Suppressor macrophage treated with lipopolysaccharide for 4 hours (primary cell): ENCODE measurements around the gene DENND4B.
"Not testable (repeated sequence)": the region's sequence is repeated elsewhere in the genome, so short reads cannot be mapped to it uniquely, and the experiment has no call there.

Experiments used
- DNase-seq: peaks from one replicate; pipeline ENCODE4 v3.0.0-alpha.2; 2020

DENND4B gene

DNA sequence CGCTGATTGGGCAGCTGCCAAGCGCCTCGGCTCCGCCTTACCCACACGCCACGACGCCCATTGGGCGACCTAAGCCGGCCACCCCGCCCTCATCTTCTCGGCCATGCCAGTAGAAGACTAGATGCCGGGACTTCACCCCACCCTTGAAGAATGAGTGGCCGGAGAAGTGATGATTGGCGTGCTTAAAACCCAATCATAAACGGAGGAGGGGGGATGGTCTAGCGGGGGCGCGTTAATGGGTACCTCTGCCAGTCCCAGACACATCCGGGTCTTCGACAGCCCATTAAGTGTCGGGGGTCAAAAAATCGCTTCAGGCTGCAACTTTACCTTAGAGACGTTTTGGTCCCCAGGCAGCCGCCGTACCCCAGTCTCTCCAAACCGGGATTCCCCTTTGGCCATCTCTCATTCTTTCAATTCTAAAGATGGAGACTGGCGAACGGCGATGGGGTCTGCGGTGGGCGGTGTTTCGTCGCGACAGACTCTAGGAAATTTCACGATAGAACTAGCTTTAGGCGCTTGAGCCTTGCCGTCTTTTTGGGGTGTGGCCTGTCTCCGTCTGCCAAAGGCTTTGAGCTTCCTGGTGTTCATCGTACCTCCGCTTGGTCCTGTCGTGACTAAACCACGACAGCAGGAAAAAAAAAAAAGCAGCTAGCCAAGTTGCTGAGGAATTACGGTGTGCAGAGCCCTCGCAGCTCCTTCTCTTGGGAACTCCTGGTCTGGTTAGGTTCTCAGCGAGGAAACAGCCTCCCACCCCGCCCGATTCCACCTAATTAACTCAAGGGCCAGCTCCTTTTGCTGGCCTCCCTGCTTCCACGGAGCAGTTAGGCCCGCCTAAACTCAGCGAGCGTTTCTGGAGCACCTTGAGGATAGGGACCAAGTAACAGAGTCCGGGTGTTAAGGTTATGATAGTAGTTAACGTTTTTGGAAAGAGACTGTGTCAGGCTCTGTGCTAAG, 23.3 kb downstream of the DENND4B start, which contains the start of gene GATAD2B:
GATAD2B (minus strand) TSS at position 1 of the 954 bp plus-strand sequence. CDS start 94,625 bp downstream, outside the sequence.
- peak; percentile 100 for DNase-seq

DNA sequence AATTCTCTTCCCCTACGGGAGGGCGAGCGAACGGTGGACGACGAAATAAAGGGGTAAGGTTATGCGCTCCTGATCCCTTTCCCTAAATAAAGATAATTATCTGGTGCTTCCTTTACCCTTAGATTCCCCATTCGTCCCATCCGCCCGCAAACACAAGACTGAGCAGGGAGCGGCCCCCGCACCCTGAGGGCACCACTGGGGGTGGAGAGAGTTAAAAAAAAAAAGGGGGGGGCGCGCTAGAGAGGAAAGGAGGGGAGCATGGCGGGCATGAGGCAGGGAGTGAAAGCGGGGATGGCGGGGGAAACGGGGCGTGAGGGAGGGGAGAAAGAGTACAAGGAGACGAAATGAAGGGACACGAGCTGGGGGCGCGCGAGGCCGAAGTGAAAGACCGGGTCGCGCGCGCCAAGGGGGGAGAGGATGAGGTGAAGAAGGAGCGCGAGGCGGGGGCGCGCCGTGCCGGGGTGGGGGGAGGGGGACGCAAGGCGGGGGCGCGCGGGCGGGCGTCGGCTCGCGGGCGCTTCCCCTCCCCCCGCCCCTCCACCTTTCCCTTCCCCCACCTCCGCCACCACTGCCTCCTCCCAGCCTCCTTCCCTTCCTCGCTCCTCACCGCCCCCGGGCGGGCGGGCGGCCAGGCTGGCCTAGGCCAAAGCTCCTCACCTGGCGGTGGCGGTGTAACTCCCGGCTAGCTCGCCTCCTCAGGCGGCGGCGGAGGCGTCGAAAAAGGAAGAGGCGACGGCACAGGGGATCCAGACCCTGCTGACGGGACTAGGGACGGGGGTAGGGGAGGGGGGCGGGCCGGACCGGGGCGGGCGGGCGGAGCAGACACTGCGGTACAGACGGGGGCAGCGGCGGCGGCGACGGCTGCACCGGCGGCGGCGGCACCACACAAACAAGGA, 24.2 kb downstream of the DENND4B start:
- DNase-seq: peak; percentile 27

DNA sequence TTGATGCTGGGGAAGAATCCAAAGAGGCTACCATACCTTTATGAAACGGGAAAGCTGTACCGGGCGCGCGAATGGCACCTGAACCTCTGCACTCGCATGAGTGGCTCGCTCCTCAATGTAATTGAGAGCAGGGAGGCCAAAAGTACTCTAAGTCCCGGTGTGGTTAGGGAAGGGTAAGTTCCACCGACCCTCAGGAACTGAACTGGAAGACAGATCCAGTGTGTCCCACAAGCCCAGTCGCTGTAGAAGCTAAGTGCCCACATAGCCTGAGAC, 24.8 kb downstream of the DENND4B start:
- no peak for DNase-seq

GRCh38 chr1:153921080-153921802, 25.3 kb downstream of the DENND4B start:
- DNase-seq: no peak

GRCh38 chr1:153919876-153920852, 26.4 kb downstream of the DENND4B start:
- peak; percentile 22 for DNase-seq

- no peak for DNase-seq
Observed at GRCh38 chr1:153916297-153916696, 30.2 kb downstream of the DENND4B start.

GRCh38 chr1:153912349-153912748, 34.2 kb downstream of the DENND4B start:
- no peak for DNase-seq

DNA sequence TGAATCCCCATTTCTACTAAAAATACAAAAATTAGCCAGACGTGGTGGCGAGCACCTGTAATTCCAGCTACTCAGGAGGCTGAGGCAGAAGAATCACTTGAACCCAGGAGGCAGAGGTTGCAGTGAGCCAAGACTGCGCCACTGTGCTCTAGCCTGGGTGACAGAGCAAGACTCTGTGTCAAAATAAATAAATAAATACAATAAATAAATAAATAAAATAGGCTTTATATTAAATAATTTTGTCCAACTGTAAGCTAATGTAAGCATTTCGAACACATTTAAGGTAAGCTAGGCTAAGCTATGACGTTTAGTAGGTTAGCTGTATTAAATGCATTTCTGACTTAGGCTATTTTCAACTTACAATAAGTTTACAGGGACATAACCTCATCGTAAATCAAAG, 36.0 kb downstream of the DENND4B start:
- DNase-seq: not testable (repeated sequence)

GRCh38 chr1:153908071-153908470, 38.4 kb downstream of the DENND4B start:
- DNase-seq: no peak

DNA sequence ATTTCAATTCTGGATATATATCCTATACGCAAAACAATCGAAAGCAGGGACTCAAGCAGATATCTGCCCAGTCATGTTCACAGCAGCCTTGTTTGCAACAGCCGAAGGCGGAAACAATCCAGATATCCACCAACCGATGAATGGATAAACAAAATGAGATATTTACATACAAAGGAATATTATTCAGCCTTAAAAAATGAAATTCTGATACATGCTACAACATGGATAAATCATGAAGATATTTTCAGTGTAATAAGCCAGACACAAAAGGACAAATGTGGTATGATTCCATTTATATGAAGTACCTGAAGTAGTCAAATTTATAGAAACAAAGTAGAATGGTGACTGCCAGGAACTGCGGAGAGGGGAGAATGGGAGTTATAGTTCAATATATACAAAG, 39.4 kb downstream of the DENND4B start:
- DNase-seq: no peak

DNA sequence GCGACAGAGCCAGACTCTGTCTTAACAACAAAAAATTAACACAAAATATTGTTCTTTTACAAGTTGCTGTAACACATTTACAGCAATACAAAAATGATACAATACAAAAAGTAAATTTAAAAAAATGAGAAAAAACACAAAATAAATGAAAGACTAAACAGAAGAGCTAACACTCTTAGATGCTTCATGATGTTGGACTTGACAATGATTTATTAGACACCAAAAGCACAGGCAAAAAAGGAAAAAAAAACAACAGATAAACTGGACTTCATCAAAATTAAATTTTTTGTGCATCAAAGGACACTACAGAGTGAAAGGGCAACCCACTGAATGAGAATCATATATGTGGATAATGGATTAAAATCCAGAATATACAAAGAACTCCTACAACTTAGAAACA, 40.1 kb downstream of the DENND4B start:
- no peak for DNase-seq

GRCh38 chr1:153905908-153906307, 40.6 kb downstream of the DENND4B start:
- not testable (repeated sequence) for DNase-seq

DNA sequence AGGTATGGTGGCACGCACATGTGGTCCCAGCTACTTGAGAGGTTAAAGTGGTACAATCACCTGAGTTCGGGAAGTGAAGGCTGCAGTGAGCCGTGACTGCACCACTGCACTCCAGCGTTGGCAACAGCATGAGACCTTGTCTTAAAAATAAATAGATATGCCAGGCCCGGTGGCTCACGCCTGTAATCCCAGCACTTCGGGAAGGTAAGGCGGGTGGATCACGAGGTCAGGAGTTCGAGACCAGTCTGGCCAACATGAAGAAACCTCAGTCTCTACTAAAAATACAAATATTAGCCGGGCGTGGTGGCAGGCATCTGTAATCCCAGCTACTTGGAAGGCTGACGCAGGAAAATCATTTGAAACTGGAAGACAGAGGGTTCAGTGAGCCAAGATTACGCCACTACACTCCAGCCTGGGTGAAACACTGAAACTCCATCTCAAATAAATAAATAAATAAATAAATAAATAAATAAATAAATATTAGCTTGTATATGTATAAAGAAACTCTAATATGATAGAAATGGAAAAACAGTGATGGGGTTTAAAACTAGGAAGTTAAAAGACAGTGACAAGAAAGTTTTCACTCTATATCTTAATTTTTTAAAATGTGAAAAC, 42.6 kb downstream of the DENND4B start:
- DNase-seq: no peak

- DNase-seq: no peak
Observed at GRCh38 chr1:153899509-153899908, 47.0 kb downstream of the DENND4B start.

GRCh38 chr1:153895866-153896265, 50.7 kb downstream of the DENND4B start:
- not testable (repeated sequence) for DNase-seq

- not testable (repeated sequence) for DNase-seq
Observed at GRCh38 chr1:153891042-153891441, 55.5 kb downstream of the DENND4B start.

- peak; percentile 70 for DNase-seq
Observed at GRCh38 chr1:153888533-153888932, 58.0 kb downstream of the DENND4B start.

DNA sequence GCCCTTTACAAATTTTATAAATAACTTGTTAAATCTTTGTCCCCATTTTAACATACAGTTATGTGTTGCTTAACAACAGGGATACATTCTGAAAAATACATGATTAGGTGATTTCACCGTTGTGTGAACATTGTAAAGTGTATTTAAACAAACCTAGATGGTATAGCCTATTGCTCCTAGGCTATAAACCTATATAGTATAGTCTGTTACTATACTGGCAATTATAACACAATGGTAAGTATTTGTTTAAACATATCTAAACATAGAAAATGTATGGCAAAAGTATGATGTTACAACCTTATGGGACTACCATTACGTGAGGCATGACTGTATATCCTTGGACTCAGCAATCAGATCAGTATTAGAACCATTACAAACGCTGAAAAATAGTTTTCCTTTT, 60.4 kb downstream of the DENND4B start:
- DNase-seq: no peak

- DNase-seq: no peak
Observed at GRCh38 chr1:153883223-153883622, 63.3 kb downstream of the DENND4B start.

DNA sequence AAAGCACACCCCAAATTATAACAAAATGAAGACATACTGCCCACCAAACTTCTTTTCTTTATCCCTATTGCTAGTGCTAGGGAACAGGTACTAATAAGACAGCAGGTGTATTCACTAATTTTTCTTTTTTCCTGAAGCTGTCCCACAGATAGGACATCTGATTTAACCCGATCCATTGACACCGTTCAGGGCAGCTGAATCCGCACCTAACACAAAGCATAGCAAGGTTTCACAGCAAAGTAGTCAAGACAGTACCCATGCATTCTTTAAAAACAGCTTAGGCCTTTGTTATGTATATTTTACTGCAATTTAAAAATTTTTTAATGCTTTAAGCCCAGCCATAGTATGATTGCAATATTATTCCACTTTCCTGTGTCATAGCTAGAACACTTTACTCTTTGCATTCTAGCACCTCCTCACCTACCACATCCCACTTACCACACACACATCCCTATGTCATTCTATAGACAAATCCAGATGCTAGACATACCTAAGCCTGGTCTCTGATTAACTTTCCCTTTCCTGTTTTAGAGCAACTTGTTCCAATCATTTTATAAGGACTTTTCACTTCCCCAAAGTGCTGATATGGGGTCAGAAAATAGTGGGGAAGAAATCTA, 64.1 kb downstream of the DENND4B start:
- no peak for DNase-seq

- DNase-seq: no peak
Observed at GRCh38 chr1:153881751-153882150, 64.8 kb downstream of the DENND4B start.
